Activated T-helper 17 cell treated with anti-CD3 and anti-CD28 coated beads, Interleukin-2, amount 50 U/mL, for 72 hours (primary cell): Measurements from ENCODE around the gene GABRG3. TPM values are rescaled to one million over a fixed set of nuclear protein-coding genes. Genes with fewer than 3 reads are reported as not detected.

Experiments
- ATAC-seq: fragments of 150-1000 bp; cut with Tn5 transposase; replicated peaks from 2 replicates; pipeline ENCODE4 v1.10.0; 2021; ENCODE audit warnings: mild to moderate bottlenecking, moderate library complexity
- H3K27ac Mint-ChIP-seq: one replicate; pipeline ENCODE4 v1.8.0; 2022; ENCODE audit warnings: mixed read lengths
- H3K27me3 Mint-ChIP-seq: one replicate; pipeline ENCODE4 v1.8.0; 2022; ENCODE audit warnings: mixed read lengths
- H3K36me3 Mint-ChIP-seq: one replicate; pipeline ENCODE4 v1.8.0; 2022; ENCODE audit warnings: low read depth, mild to moderate bottlenecking, mixed read lengths
- H3K4me1 Mint-ChIP-seq: one replicate; pipeline ENCODE4 v1.8.0; 2022; ENCODE audit warnings: mixed read lengths
- H3K4me3 Mint-ChIP-seq: one replicate; pipeline ENCODE4 v1.8.0; 2022; ENCODE audit warnings: mild to moderate bottlenecking, mixed read lengths
- H3K9me3 Mint-ChIP-seq: one replicate; pipeline ENCODE4 v1.8.0; 2022; ENCODE audit warnings: mixed read lengths
- total RNA-seq, 2 donors: library from RNA; stranded (reverse); gene quantifications; one replicate each; pipeline ENCODE4 v1.2.3, GENCODE V29; 2022

The GABRG3 gene
- total RNA-seq, 2 donors from 2014 or later, result not detected

GRCh38 chr15:27464941-27465612, 494.1 kb downstream of the GABRG3 start:
- H3K27me3 Mint-ChIP-seq, result no peaks in the 10 kb centered on the region
- no peak overlapping the region for H3K4me3 Mint-ChIP-seq
- peaks cover 4% of the 10 kb centered on the region for H3K9me3 Mint-ChIP-seq
- no peak overlapping the region for H3K27ac Mint-ChIP-seq
- no peak for ATAC-seq
- H3K36me3 Mint-ChIP-seq, result no peaks in the 10 kb centered on the region
- no peaks in the 10 kb centered on the region for H3K4me1 Mint-ChIP-seq

GRCh38 chr15:27466758-27467157, 495.8 kb downstream of the GABRG3 start:
- no peaks in the 10 kb centered on the region for H3K27me3 Mint-ChIP-seq
- H3K4me3 Mint-ChIP-seq, result no peak overlapping the region
- no peak for ATAC-seq
- no peaks in the 10 kb centered on the region for H3K4me1 Mint-ChIP-seq
- peaks cover 4% of the 10 kb centered on the region for H3K9me3 Mint-ChIP-seq
- no peaks in the 10 kb centered on the region for H3K36me3 Mint-ChIP-seq
- H3K27ac Mint-ChIP-seq, result no peak overlapping the region

- Mint-ChIP-seq H3K36me3 (no peaks in the 10 kb centered on the region), H3K4me1 (no peaks in the 10 kb centered on the region), H3K27me3 (no peaks in the 10 kb centered on the region), H3K4me3 (no peak overlapping the region), H3K27ac (no peak overlapping the region), H3K9me3 (peaks cover 4% of the 10 kb centered on the region)
- no peak for ATAC-seq
Observed at GRCh38 chr15:27468151-27468591, 497.2 kb downstream of the GABRG3 start.

GRCh38 chr15:27473845-27474244, 502.9 kb downstream of the GABRG3 start:
- Mint-ChIP-seq H3K27ac (no peak overlapping the region), H3K9me3 (peaks cover 4% of the 10 kb centered on the region), H3K27me3 (no peaks in the 10 kb centered on the region), H3K4me3 (no peak overlapping the region), H3K36me3 (no peaks in the 10 kb centered on the region), H3K4me1 (no peaks in the 10 kb centered on the region)
- ATAC-seq, result no peak

GRCh38 chr15:27475395-27475794, 504.4 kb downstream of the GABRG3 start:
- Mint-ChIP-seq H3K27ac (no peak overlapping the region), H3K4me3 (no peak overlapping the region), H3K27me3 (no peaks in the 10 kb centered on the region), H3K4me1 (no peaks in the 10 kb centered on the region), H3K36me3 (no peaks in the 10 kb centered on the region), H3K9me3 (no peaks in the 10 kb centered on the region)
- ATAC-seq, result no peak

- H3K27me3 Mint-ChIP-seq, result no peaks in the 10 kb centered on the region
- H3K36me3 Mint-ChIP-seq, result no peaks in the 10 kb centered on the region
- H3K27ac Mint-ChIP-seq, result no peak overlapping the region
- no peak overlapping the region for H3K4me3 Mint-ChIP-seq
- peaks cover 4% of the 10 kb centered on the region for H3K9me3 Mint-ChIP-seq
- ATAC-seq, result no peak
- H3K4me1 Mint-ChIP-seq, result no peaks in the 10 kb centered on the region
Observed at GRCh38 chr15:27479296-27480140, 508.5 kb downstream of the GABRG3 start.

GRCh38 chr15:27480141-27480530, 509.2 kb downstream of the GABRG3 start:
- Mint-ChIP-seq H3K27me3 (no peaks in the 10 kb centered on the region), H3K9me3 (peaks cover 9% of the 10 kb centered on the region), H3K4me3 (no peak overlapping the region), H3K27ac (no peak overlapping the region), H3K4me1 (no peaks in the 10 kb centered on the region), H3K36me3 (no peaks in the 10 kb centered on the region)
- no peak for ATAC-seq

GRCh38 chr15:27480642-27481041, 509.7 kb downstream of the GABRG3 start:
- Mint-ChIP-seq H3K4me3 (no peak overlapping the region), H3K4me1 (no peaks in the 10 kb centered on the region)

GRCh38 chr15:27481768-27482167, 510.8 kb downstream of the GABRG3 start:
- no peaks in the 10 kb centered on the region for H3K27me3 Mint-ChIP-seq
- no peaks in the 10 kb centered on the region for H3K4me1 Mint-ChIP-seq
- ATAC-seq, result no peak

More at GRCh38 chr15:27480642-27481041, 509.7 kb downstream of the GABRG3 start:
- peaks cover 11% of the 10 kb centered on the region for H3K9me3 Mint-ChIP-seq
- no peaks in the 10 kb centered on the region for H3K27me3 Mint-ChIP-seq
- no peaks in the 10 kb centered on the region for H3K36me3 Mint-ChIP-seq
- no peak overlapping the region for H3K27ac Mint-ChIP-seq
- no peak for ATAC-seq

GRCh38 chr15:27482287-27482686, 511.3 kb downstream of the GABRG3 start:
- no peak overlapping the region for H3K4me3 Mint-ChIP-seq
- H3K36me3 Mint-ChIP-seq, result no peaks in the 10 kb centered on the region
- no peaks in the 10 kb centered on the region for H3K4me1 Mint-ChIP-seq
- H3K27me3 Mint-ChIP-seq, result no peaks in the 10 kb centered on the region
- ATAC-seq, result no peak
- H3K27ac Mint-ChIP-seq, result no peak overlapping the region
- peaks cover 12% of the 10 kb centered on the region for H3K9me3 Mint-ChIP-seq

More at GRCh38 chr15:27481768-27482167, 510.8 kb downstream of the GABRG3 start:
- Mint-ChIP-seq H3K27ac (no peak overlapping the region), H3K4me3 (no peak overlapping the region), H3K9me3 (peaks cover 11% of the 10 kb centered on the region), H3K36me3 (no peaks in the 10 kb centered on the region)

- Mint-ChIP-seq H3K27me3 (no peaks in the 10 kb centered on the region), H3K4me3 (no peak overlapping the region), H3K36me3 (no peaks in the 10 kb centered on the region), H3K27ac (no peak overlapping the region), H3K9me3 (peaks cover 15% of the 10 kb centered on the region), H3K4me1 (no peaks in the 10 kb centered on the region)
- ATAC-seq, result no peak
Observed at GRCh38 chr15:27483124-27483523, 512.1 kb downstream of the GABRG3 start.

GRCh38 chr15:27485265-27485664, 514.3 kb downstream of the GABRG3 start:
- Mint-ChIP-seq H3K27me3 (no peaks in the 10 kb centered on the region), H3K4me3 (no peak overlapping the region), H3K9me3 (peaks cover 15% of the 10 kb centered on the region), H3K36me3 (no peaks in the 10 kb centered on the region), H3K27ac (no peak overlapping the region), H3K4me1 (no peaks in the 10 kb centered on the region)
- ATAC-seq, result no peak

- Mint-ChIP-seq H3K4me3 (no peak overlapping the region), H3K4me1 (no peaks in the 10 kb centered on the region), H3K27me3 (no peaks in the 10 kb centered on the region), H3K27ac (no peak overlapping the region), H3K9me3 (peaks cover 15% of the 10 kb centered on the region), H3K36me3 (no peaks in the 10 kb centered on the region)
- ATAC-seq, result no peak
Observed at GRCh38 chr15:27486051-27486450, 515.1 kb downstream of the GABRG3 start.

- Mint-ChIP-seq H3K4me3 (no peak overlapping the region), H3K9me3 (peaks cover 15% of the 10 kb centered on the region), H3K27me3 (no peaks in the 10 kb centered on the region), H3K36me3 (no peaks in the 10 kb centered on the region), H3K4me1 (no peaks in the 10 kb centered on the region), H3K27ac (no peak overlapping the region)
- no peak for ATAC-seq
Observed at GRCh38 chr15:27486683-27487647, 516.0 kb downstream of the GABRG3 start.
